G401.6 (cell line): ENCODE data around the gene NDUFS7.
"Not testable (repeated sequence)": the region's sequence is repeated elsewhere in the genome, so short reads cannot be mapped to it uniquely, and the experiment has no call there.

Experiments used
- FAIRE-seq: peaks from 2 replicates; lab custom pipeline; 2012; peaks lifted over from hg19 to GRCh38; lab: Jason Lieb, UNC

NDUFS7 gene

GRCh38 chr19:1434040-1434366 is 50.3 kb downstream of the NDUFS7 start:
- FAIRE-seq, result no peak

DNA sequence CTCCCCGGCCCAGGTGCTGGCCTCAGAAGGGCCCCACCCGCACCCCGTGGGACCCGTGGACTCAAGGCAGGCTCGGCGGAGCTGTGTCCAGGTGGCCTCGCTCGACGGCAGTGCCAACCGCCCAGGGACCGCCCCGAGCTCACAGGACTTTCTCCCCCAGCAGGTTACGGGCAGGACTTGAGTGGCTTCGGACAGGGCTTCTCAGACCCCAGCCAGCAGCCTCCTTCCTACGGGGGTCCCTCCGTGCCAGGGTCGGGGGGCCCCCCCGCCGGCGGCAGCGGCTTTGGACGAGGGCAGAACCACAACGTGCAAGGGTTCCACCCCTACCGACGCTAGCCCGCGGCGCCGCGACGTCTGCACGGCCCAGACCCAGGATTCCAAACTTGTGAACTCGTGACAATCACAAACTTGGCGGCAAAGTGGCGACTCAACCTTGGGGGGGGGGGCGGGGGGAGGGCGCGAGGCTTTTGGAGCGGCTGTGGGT is 50.9 kb downstream of the NDUFS7 start:
- FAIRE-seq, result no peak

DNA sequence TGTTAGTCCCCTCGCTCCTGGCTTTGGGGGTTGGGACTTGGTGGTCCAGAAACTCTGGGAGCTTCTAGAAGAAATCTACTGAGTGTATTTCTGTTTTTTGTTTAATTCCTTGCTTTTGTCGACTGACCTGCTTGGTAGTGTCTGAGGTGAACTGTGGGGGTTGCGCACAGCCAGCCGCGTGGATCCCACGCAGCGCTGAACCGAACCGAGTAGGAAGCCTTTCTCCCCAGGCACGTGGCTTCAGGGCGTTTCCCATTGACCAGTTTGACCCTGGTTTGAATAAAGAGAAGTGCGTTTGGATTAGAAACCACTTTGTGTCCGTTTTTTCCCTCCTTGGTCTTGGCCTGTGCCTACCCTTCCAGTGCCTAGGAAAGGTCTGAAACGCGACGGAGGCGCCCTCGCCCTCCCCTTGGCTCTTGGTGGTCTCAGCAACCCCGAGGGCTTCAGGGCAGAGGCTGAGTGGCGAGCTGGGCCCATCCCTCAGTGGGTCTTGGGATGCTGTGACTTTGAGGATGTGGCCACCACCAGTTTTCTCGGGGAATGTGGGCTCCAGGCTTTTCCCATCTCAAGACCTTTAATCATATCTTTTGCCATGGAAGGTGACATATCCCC is 51.8 kb downstream of the NDUFS7 start:
- no peak for FAIRE-seq

DNA sequence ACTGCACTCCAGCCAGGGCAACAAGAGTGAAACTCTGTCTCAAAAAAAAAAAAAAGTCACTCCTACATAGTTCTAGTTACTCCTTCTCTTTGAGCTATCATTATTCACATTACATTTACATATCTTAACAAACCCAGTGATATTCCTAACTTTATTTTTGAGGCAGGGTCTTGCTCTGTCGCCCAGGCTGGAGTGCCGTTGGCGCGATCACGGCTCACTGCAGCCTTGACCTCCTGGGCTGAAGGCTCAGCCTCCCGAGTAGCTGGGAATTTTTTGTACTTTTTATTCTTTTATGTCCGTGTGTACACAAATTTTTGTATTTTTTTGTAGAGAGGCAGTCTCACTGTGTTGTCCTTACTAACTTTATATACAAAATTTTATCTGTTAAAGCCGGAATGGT is 53.9 kb downstream of the NDUFS7 start:
- no peak for FAIRE-seq

DNA sequence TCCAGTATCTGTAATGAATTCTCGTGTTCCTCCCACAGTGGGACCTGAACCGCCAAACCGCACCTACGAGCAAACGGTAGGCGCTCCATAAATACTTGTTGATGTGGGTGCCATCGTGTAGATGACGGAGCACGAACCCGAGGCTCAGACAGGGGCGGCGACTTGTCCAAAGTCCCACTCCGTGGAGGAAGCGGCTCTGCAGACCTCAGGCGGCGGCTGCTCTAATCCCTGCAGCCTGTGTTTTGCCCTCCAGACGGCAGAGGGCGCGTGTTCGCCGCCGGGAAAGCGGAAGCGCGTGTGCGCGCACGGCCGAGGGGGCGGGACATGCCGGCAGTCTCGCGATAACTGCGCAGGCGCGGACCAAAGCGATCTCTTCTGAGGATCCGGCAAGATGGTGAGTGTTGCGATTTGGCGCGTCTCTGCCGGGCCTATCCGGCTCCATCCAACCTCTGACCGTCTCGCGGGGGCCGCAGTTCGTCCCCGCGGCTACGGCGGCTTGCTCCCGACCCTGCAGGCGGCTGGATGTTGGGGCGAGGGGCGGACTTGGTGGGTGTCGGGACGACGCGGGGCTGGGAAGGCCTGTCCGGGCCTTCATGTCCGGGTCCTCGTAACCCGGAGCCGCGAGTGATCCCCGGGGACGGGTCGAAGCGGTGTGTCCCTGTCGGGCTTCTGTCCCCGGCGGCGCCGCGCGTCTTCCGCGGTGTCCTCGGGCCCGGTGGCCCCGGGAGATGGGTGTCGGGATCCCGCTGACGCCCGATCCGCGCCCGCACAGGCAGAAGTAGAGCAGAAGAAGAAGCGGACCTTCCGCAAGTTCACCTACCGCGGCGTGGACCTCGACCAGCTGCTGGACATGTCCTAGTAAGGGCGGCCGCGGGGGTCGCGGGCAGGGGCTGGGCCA is 54.6 kb downstream of the NDUFS7 start, which contains the start of gene RPS15:
Gene RPS15, plus strand, starts transcription at position 362 of the 898 bp plus-strand sequence. Its CDS starts 30 bp downstream, at position 392.
- peak; percentile 95 for FAIRE-seq

DNA sequence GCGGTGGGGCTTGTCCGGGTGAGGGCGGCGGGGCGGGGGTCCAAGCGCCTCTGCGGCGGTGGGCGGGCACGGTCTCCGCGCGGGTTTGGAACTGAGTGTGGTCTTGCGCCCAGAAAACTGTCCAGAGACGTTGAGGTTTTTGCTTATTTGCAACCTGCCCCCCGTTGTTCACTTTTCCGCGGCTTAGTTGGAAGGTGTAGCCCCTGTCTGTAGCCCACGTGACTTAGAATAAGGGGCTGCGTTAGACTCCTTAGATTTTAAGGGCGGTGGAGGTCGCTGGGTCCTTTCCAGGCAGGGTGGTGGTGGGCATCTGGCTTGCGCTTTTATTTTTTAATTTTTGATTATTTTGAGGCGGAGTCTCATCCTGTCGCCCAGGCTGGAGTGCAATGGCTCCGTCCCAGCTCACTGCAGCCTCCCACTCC is 55.2 kb downstream of the NDUFS7 start:
- no peak for FAIRE-seq

DNA sequence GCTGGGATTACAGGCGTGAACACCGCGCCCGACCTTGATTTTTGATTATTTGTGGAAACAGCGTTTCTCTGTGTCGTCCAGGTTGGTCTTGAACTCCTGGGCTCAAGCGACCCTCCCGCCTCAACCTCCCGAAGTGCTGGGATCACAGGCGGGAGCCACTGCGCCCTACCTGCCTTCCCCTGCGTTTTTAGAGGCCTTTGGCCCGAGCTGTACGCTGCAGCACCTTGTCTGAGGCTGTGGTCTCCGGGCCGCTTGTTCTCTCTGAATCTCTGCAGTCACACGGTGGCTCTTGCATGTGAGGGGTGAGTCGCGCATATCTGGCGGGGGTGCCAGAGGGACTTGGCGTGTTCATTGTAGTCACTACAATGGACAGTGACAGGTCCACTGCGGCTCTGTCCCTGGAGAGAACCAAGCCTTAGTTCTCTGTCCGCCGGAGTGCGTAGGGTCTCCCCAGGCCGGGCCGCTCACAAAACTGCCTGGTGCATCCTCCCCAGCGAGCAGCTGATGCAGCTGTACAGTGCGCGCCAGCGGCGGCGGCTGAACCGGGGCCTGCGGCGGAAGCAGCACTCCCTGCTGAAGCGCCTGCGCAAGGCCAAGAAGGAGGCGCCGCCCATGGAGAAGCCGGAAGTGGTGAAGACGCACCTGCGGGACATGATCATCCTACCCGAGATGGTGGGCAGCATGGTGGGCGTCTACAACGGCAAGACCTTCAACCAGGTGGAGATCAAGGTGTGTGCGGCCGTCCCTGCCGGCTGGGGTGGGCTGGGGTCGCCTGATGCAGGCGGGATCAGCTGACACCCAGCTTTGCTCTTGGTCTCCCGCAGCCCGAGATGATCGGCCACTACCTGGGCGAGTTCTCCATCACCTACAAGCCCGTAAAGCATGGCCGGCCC is 56.1 kb downstream of the NDUFS7 start:
- not testable (repeated sequence) for FAIRE-seq

GRCh38 chr19:1440418-1440801 is 56.7 kb downstream of the NDUFS7 start:
- FAIRE-seq, result no peak

DNA sequence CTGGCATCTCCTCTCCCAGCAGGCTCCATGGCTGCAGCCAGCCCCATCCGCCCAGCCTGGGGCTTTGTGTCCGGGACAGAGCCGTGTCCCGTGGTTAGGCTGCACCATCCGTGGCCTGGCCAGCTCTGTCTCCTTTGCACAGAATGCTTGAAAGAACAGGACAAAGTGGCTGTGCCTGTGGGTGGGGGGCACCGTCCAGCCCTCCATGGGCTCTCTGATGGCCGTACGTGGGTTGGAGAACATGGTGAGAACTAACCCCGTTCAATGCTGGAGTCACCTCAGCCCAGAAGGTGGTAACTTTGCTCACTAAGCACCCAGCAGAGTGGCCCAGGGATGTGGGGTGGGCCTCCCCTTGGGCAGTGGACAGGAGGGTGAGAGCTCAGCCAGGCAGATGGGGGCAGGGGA is 57.3 kb downstream of the NDUFS7 start:
- no peak for FAIRE-seq

GRCh38 chr19:1441677-1442438 is 58.2 kb downstream of the NDUFS7 start:
- FAIRE-seq, result no peak
